Prostate gland (tissue), 2 donors: ENCODE measurements around the gene GPR35.

Source experiments
- POLR2A ChIP-seq: fragments of 450-650 bp; IDR thresholded peaks from one replicate; pipeline ENCODE4 v1.6.1; 2016; ENCODE audit warnings: antibody characterized with exemption, mild to moderate bottlenecking
- TF ChIP-seq, protein P1 (sequence below), 4 experiments: fragments of 200-600 bp in 2 of 4; fragments of 450-650 bp in 2 of 4; sonication (generic) in 2 of 4; IDR thresholded peaks; 1 replicate in 3 of 4; 2 replicates in 1 of 4; pipeline ENCODE4 v1.5.1; 2016 to 2019; ENCODE audit warnings: antibody characterized with exemption in 4 of 4, mild to moderate bottlenecking in 2 of 4, moderate library complexity in 2 of 4

DNA sequence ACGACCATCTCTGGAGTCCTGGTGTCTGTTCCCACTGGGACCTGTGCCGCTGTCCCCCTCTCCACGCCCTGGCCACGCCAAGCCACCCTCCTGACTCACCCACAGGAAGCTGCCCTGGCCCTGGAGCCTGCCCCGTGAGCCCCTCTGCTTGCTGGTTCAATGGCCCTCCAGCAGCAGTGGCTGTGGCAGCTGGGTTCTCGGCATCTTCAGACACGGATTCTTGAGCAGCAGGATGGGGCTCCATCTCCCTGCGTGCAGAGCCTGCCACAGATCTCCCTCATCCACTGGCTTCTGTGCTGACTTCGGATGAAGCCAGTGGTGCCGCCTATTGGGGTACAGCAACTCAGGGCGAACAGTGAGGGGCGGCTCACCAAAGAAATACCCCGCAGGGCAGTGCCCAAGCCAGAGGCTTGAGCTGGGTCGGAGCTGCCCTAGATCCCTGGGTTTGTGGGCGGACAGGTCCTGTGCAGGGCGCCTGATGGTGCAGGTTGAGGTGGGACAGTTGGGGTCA lies 24.8 kb upstream of the GPR35 start:
- TF ChIP-seq, protein P1, sequence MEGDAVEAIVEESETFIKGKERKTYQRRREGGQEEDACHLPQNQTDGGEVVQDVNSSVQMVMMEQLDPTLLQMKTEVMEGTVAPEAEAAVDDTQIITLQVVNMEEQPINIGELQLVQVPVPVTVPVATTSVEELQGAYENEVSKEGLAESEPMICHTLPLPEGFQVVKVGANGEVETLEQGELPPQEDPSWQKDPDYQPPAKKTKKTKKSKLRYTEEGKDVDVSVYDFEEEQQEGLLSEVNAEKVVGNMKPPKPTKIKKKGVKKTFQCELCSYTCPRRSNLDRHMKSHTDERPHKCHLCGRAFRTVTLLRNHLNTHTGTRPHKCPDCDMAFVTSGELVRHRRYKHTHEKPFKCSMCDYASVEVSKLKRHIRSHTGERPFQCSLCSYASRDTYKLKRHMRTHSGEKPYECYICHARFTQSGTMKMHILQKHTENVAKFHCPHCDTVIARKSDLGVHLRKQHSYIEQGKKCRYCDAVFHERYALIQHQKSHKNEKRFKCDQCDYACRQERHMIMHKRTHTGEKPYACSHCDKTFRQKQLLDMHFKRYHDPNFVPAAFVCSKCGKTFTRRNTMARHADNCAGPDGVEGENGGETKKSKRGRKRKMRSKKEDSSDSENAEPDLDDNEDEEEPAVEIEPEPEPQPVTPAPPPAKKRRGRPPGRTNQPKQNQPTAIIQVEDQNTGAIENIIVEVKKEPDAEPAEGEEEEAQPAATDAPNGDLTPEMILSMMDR (IDR thresholded peaks at IDR 0.05) = no peak
- no peak for TF ChIP-seq POLR2A
